HG02938 (cell line): ENCODE results near the gene PBLD.

ENCODE experiments used
- ATAC-seq: cut with Tn5 transposase; IDR thresholded peaks from one replicate; pipeline ENCODE4 v1.9.1; 2021; ENCODE audit warnings: mild to moderate bottlenecking, moderate library complexity; ENCODE audit not compliant: unreplicated experiment

Gene PBLD

DNA sequence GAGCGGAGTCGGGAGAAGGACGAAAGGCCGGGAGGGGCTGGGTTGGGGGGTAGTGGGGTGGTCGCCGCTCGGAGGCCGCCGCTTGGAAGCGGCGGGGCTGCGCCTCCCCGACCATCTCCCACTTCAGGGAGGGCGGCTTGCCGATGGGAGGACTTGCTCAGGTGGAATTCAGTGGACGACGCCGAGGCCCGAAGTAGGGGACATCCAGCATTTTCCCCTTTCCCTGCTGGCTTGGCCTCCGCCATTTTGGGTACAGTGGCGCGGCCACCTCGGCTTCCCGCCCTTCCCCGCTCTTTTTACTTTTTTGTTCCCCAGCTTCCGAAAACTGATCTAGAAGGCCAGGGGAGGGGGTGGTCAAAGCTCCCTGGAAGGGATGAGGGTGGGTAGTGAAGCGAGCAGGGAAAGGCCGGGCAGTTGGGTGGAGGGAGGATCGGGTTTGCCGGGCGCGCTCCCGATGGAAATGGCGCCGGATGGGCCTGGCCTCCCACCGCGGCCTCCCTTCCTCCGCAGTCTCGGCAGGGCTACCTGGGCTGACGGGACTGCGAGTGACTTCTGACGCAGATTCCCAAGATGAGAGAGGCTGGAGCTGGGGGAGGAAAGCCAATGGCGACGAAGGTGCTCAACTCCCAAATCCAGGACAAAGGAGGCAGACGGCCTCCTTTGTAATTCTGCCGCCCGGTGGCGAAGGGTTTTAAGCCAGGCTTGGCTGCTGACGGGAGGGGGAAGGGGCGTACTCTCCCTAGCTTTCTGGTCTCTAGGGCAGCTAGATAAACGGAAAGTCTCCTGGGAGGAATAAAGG lies at the start of gene PBLD:
Gene PBLD, minus strand, starts transcription at position 670 of the 799 bp plus-strand sequence. CDS start 26,084 bp downstream, outside the sequence.
- ATAC-seq, result peak; percentile 15

DNA sequence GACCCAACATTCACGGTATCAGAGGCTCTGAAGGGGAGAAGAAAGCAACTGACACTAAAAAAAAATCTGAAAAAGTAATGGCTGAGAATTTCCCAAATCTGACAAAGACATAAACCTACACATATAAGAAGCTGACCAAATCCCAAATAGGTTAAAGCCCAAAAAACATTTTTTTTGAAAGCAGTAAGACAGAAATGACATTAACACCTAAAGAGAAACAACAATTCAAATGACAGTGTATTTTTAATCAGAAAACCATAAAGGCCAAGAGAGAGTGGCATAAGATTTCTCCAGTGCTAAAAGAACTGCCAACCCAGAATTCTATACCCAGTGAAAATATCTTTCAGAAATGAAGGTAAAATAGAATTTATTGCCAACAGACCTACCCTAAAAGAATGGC lies 38.9 kb upstream of the PBLD start:
- ATAC-seq, result no peak

GRCh38 chr10:68367121-68367520 lies 34.4 kb upstream of the PBLD start:
- ATAC-seq, result no peak

DNA sequence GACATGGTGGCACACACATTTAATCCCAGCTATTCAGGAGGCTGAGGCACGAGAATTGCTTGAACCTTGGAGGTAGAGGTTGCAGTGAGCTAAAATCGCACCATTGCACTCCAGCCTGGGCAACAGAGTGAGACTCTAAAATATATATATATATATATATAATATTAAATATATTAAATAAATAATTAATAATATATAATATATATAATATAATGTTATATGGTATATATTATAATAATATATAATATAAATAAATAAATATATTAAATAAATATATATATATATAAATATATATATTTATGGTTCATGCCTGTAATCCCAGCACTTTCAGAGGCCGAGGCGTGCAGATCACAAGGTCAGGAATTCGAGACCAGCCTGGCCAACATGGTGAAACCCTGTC lies 33.9 kb upstream of the PBLD start:
- ATAC-seq, result no peak

DNA sequence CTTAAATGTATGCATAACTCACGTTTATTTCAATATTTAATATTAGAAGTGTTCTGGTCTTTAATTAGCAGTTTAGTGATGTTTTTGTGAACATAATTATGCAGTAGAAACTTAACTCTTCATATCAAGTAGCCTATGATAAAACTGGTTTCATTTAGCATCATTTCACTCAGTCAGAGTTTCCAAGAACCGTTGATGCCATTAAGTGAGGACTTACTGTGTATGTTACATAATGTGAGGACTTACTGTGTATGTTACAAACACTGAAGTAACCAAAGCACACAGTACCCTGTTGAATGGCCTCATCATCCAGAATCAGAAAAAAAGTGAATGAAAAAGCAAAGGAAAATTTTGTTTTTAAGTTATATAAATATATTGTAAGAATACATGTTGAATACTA lies 32.9 kb upstream of the PBLD start:
- no peak for ATAC-seq

DNA sequence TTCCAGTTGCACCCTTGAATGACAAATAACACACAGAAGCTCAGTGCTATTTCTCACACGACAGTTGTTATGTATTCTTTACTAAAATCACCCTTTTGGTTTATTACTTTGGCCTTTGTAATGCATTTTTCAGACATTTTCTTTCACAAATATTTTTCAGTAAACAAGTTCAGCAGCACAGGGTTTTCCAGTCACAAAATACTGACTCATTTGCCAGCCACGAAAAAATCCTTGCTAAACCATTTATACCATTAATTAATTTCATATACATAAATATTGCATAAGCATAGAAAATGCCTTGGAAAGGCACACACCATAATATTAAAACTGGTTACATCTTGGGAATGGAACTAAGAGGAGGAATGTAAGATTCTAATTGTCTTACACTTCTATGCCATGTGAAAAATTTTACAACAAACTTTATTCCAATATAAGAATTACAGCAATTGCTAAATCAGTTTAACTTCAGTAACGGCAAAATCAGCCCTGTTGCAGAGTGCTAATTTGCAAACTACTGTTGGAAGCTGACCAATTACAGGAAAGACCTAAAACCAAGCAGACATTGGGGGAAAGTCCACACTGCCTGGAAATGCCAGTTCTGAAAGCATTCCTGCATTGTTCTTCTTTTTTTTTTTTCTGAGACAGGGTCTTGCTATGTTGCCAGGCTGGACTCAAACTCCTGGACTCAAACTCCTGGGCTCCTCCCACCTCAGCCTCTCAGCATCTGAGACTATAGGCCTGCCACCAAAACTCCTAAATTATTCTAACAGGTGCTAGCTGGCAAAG lies 31.6 kb upstream of the PBLD start:
- ATAC-seq, result no peak

GRCh38 chr10:68362590-68362989 lies 29.9 kb upstream of the PBLD start:
- ATAC-seq, result no peak

- no peak for ATAC-seq
Observed at GRCh38 chr10:68359189-68359588, 26.5 kb upstream of the PBLD start.

- ATAC-seq, result no peak
Observed at GRCh38 chr10:68353537-68353936, 20.8 kb upstream of the PBLD start.

GRCh38 chr10:68348265-68348741 lies 15.6 kb upstream of the PBLD start:
- no peak for ATAC-seq

GRCh38 chr10:68346774-68347173 lies 14.0 kb upstream of the PBLD start:
- no peak for ATAC-seq

DNA sequence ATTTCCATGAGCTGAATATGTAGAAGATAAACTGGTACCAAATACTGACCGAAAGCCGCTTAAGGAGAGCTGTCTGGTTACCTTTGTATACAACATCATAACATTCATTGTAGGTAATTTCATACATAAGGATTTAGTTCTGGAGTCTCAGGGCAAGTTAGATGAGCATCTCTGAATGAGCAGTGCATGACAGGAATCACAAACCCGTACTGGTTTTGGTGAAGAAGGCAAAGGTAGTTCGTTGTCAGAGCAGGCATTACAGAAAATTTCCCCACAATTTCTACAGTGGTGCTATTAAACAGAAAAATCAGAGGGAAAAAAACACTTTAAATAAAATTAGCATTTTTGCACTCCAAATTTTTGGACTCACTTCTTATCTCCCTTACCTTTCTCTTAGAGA lies 12.9 kb upstream of the PBLD start:
- ATAC-seq, result no peak

DNA sequence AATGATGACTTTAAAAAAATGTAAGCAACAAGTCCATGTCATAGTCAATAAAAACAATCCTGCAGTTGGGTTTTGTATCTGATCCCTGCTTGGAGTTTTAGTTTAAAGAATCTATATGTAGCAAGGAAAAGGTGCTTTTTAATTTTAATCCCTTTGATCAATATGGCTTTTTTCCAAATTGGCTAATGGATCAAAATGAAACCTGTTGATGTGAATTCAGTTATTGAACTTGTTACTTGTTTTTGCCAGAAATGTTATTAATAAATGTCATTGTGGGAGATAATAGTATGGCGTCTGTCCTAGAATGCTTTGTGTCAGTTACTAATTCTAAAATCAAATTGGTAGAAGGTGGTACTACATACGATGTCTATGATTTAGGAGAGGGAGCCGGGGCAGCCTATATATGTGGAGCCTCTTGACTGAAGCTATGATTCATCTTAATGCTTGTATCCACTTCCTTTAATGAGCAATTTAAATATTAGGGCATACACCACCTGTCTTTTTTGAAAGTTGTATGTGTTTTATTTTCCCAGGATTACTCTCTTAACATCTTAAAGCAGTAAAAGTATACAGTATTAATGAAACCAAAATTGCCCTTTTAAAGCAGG lies 10.3 kb upstream of the PBLD start:
- ATAC-seq, result no peak

DNA sequence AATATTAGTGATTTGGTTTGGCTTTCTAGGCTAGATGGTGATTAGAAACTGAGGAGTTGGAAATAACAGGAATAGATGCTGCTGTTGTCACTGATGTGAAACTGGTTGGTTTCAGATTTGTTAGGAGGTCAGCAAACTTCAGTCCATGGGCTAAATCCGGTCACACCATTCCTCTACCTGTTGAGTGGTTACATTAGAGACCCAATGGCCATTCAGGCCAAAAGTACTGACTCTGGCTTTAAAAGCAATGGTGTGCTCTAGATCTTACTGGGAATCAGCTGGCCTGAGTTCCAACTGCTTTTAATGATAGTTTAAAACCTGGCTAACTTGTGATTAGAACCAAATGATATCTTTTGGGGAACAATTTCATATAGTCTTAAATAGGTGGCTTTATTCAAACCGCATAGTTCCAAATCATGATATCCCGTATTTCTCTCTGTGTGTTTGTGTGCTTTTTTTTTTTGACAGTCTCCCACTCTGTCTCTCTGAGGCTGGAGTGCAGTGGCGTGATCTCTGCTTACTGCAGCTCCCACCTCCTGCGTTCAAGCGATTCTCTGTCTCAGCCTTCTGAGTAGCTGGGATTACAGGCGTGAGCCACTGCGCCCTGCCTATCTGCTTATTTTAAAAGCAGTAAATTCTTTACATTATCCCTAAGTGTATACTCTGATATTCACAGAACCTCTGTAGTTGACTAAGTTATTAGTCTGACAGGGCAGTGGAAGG lies 7.8 kb upstream of the PBLD start:
- ATAC-seq, result no peak

GRCh38 chr10:68336754-68337351 lies 4.1 kb upstream of the PBLD start:
- no peak for ATAC-seq

- ATAC-seq, result no peak
Observed at GRCh38 chr10:68334672-68335467, 2.1 kb upstream of the PBLD start.

DNA sequence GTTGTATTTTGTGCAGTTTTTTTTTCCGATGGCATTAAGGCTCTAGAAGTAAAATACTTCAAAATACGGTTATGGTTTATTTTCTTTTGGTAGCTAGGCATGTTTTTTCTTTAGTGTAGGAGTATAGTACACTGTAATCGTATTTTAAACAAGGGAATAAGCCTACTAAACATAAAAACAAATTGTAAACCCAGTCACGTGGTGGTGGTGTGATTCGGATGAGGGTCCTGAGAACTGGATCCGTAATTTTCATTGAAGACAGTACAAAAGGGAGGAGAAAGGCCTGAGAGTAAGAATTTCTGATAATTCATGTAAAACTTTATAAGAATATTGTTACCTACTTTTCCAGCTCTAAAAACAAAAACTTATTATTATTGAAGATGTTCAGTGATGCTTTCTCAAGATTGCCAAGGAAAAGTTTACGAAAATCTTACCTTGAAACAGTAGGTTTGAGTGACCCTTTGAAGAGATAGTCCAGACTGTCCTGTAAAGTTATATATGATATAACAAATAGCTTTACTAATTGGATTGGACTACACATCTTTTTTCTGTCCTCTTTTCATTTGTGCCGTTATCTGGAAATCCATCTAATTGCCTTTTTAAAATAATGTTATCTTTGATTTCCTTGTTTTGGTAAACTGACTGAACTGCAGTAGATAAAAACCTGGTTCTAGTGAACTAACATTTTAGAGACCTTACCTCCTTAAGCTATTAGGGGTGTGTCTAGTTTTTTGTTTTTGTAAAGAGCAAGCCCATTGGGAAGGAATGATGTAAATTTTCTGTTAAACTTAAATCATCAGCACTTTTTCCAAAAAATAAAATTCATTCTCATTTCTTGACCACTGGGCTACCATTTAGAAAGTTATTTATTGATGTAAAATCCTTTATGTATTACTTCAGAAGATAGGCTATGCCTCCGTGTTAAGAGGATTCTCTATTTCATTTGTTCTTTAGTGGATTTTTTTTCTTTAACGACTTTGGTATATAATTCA lies 1.0 kb upstream of the PBLD start:
- ATAC-seq, result no peak

DNA sequence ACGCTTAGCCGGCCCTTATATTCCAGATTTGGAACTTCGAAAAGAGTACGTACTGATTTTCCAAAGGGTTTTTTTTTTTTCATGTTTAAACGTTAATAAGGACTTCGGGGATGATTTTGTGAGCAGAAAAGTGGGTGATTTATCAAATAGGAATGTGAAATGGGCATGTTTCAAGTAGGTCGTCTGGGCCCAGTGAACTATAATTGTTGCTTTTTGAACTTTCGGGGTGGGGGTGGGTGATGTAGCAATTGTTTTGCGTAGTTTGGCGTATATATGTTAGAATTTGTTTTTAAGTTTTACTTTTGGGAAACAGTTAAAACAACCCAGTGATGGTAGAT lies 299 bp upstream of the PBLD start:
- no peak for ATAC-seq
